H1 (cell line): ENCODE data around the gene MED13.

Source experiments
- ASH2L ChIP-seq: fragments of 200-600, 300-600 bp; sonication (generic); IDR thresholded peaks from one replicate; pipeline ENCODE4 v1.7.1; 2017; ENCODE audit warnings: low read length
- BACH1 ChIP-seq: IDR thresholded peaks from 2 replicates; pipeline ENCODE4 v1.6.1; 2012; ENCODE audit warnings: low read length, improper control_type of control experiment
- CTCF ChIP-seq, 3 experiments: IDR thresholded peaks; 1 replicate in 2 of 3; 2 replicates in 1 of 3; pipeline versions ENCODE4 v1.5.1 to v1.6.1; 2011; ENCODE audit warnings: low read length in 3 of 3, mild to moderate bottlenecking in 3 of 3, inconsistent platforms in 2 of 3, low read depth in 1 of 3, moderate library complexity in 1 of 3; ENCODE audit not compliant: insufficient read depth in 1 of 3; ENCODE audit errors: control extremely low read depth in 1 of 3
- EGR1 ChIP-seq: IDR thresholded peaks from 2 replicates; pipeline ENCODE4 v1.6.1; 2011; ENCODE audit warnings: low read depth, low read length, borderline replicate concordance
- JUN ChIP-seq: IDR thresholded peaks from 2 replicates; pipeline ENCODE4 v1.6.1; 2011; ENCODE audit warnings: low read depth, mild to moderate bottlenecking, improper control_type of control experiment, low read length
- TAF1 ChIP-seq: IDR thresholded peaks from 2 replicates; pipeline ENCODE4 v1.6.1; 2011; ENCODE audit warnings: mild to moderate bottlenecking, low read depth, low read length
- TAF7 ChIP-seq: optimal IDR thresholded peaks from 2 replicates; pipeline ENCODE3; 2011; ENCODE audit warnings: low read depth, mild to moderate bottlenecking, inconsistent platforms, low read length, moderate library complexity, borderline replicate concordance
- YY1 ChIP-seq: IDR thresholded peaks from 2 replicates; pipeline ENCODE4 v1.6.1; 2011; ENCODE audit warnings: low read depth, mild to moderate bottlenecking, low read length
- ZNF274 ChIP-seq: IDR thresholded peaks from 2 replicates; pipeline ENCODE4 v1.7.0; 2012; ENCODE audit warnings: low read length, borderline replicate concordance; ENCODE audit errors: extremely low read depth

GRCh38 chr17:61970030-61970429 lies 95.0 kb downstream of the MED13 start:
- no peak for TF ChIP-seq CTCF (IDR thresholded peaks at IDR 0.05; ENCODE audit: control extremely low read depth in 1 of 3, insufficient read depth in 1 of 3, low read depth in 1 of 3, low read length in 3 of 3)
- TF ChIP-seq TAF7 = no peak
- TF ChIP-seq EGR1 = no peak
- no peak for TF ChIP-seq ZNF274
- no peak for TF ChIP-seq JUN
- no peak for TF ChIP-seq YY1
- no peak for TF ChIP-seq ASH2L
- no peak for TF ChIP-seq TAF1
- no peak for TF ChIP-seq BACH1
